SK-N-SH treated with all-trans-retinoic acid at 6 μM for 48 hours (cell line): ENCODE data around the gene XRN1.

Experiments used
- ATAC-seq: fragments of 200-7000 bp; cut with Tn5 transposase; 3 replicates; pipeline ENCODE4 v1.9.1; 2020; ENCODE audit warnings: mild to moderate bottlenecking, moderate library complexity
- ARNTL ChIP-seq: fragments of 450-650 bp; formaldehyde crosslinking; IDR thresholded peaks from 2 replicates; pipeline ENCODE4 v1.5.0; 2020; ENCODE audit warnings: low read depth, mild to moderate bottlenecking, moderate library complexity, borderline replicate concordance
- CSDC2 ChIP-seq: fragments of 250-450 bp; sonication (Bioruptor Pico); IDR thresholded peaks from 2 replicates; pipeline ENCODE4 v1.5.0; 2020; ENCODE audit warnings: mild to moderate bottlenecking, moderate library complexity
- ESRRG ChIP-seq: fragments of 250-450 bp; sonication (Bioruptor Pico); IDR thresholded peaks from 2 replicates; pipeline ENCODE4 v1.6.1; 2021; ENCODE audit warnings: mild to moderate bottlenecking
- GLIS3 ChIP-seq: fragments of 250-450 bp; sonication (Bioruptor Pico); IDR thresholded peaks from 2 replicates; pipeline ENCODE4 v1.5.0; 2020; ENCODE audit warnings: mild to moderate bottlenecking, moderate library complexity
- ISL1 ChIP-seq: fragments of 250-450 bp; sonication (Bioruptor Pico); IDR thresholded peaks from 2 replicates; pipeline ENCODE4 v2.1.2; 2022; ENCODE audit warnings: mild to moderate bottlenecking, moderate library complexity
- OSR1 ChIP-seq: fragments of 250-450 bp; sonication (Bioruptor Pico); IDR thresholded peaks from 2 replicates; pipeline ENCODE4 v1.8.0; 2022; ENCODE audit warnings: moderate library complexity, mild to moderate bottlenecking, inconsistent platforms
- PPARA ChIP-seq: fragments of 250-450 bp; sonication (Bioruptor Pico); IDR thresholded peaks from 2 replicates; pipeline ENCODE4 v1.5.0; 2020; ENCODE audit warnings: mild to moderate bottlenecking, borderline replicate concordance
- RARB ChIP-seq: fragments of 250-450 bp; sonication (Bioruptor Pico); IDR thresholded peaks from 2 replicates; pipeline ENCODE4 v1.8.0; 2021; ENCODE audit warnings: mild to moderate bottlenecking, moderate library complexity
- SNAI2 ChIP-seq: fragments of 250-450 bp; sonication (Bioruptor Pico); IDR thresholded peaks from 2 replicates; pipeline ENCODE4 v1.5.0; 2020; ENCODE audit warnings: mild to moderate bottlenecking, moderate library complexity
- TCF4 ChIP-seq: fragments of 250-450 bp; sonication (Bioruptor Pico); IDR thresholded peaks from 2 replicates; pipeline ENCODE4 v1.8.0; 2021; ENCODE audit warnings: mild to moderate bottlenecking, moderate library complexity, borderline replicate concordance
- ZC3H10 ChIP-seq: fragments of 250-450 bp; sonication (Bioruptor Pico); IDR thresholded peaks from 2 replicates; pipeline ENCODE4 v1.5.1; 2021; ENCODE audit warnings: mild to moderate bottlenecking, moderate library complexity
- ZFP3 ChIP-seq: fragments of 250-450 bp; sonication (Bioruptor Pico); IDR thresholded peaks from 2 replicates; pipeline ENCODE4 v1.5.0; 2020; ENCODE audit warnings: mild to moderate bottlenecking, moderate library complexity
- ZFP30 ChIP-seq: fragments of 450-650 bp; formaldehyde crosslinking; IDR thresholded peaks from 2 replicates; pipeline ENCODE4 v1.5.0; 2022; ENCODE audit warnings: mild to moderate bottlenecking, moderate library complexity
- ZNF565 ChIP-seq: fragments of 450-650 bp; formaldehyde crosslinking; conservative IDR thresholded peaks from 2 replicates; pipeline ENCODE4 v1.5.0; 2020; ENCODE audit warnings: low read depth, mild to moderate bottlenecking, moderate library complexity
- ZNF70 ChIP-seq: fragments of 450-650 bp; formaldehyde crosslinking; IDR thresholded peaks from 2 replicates; pipeline ENCODE4 v1.5.0; 2020; ENCODE audit warnings: mild to moderate bottlenecking, moderate library complexity
- TF ChIP-seq, protein P1 (sequence below): fragments of 250-450 bp; sonication (Bioruptor Pico); IDR thresholded peaks from 2 replicates; pipeline ENCODE4 v1.5.1; 2021; ENCODE audit warnings: mild to moderate bottlenecking, moderate library complexity
- TF ChIP-seq, protein P2 (sequence below): fragments of 250-450 bp; sonication (Bioruptor Pico); IDR thresholded peaks from 2 replicates; pipeline ENCODE4 v1.8.0; 2020; ENCODE audit warnings: mild to moderate bottlenecking, moderate library complexity, borderline replicate concordance
- TF ChIP-seq, protein P3 (sequence below): fragments of 250-450 bp; sonication (Bioruptor Pico); IDR thresholded peaks from 2 replicates; pipeline ENCODE4 v1.8.0; 2021; ENCODE audit warnings: low read depth, mild to moderate bottlenecking, moderate library complexity, borderline replicate concordance
- TF ChIP-seq, protein P4 (sequence below): fragments of 250-450 bp; sonication (Bioruptor Pico); IDR thresholded peaks from 2 replicates; pipeline ENCODE4 v1.5.1; 2020; ENCODE audit warnings: low read depth, mild to moderate bottlenecking, moderate library complexity
- TF ChIP-seq, protein P5 (sequence below): fragments of 250-450 bp; sonication (Bioruptor Pico); IDR thresholded peaks from 2 replicates; pipeline ENCODE4 v1.5.0; 2020; ENCODE audit warnings: mild to moderate bottlenecking, moderate library complexity

Gene XRN1

DNA sequence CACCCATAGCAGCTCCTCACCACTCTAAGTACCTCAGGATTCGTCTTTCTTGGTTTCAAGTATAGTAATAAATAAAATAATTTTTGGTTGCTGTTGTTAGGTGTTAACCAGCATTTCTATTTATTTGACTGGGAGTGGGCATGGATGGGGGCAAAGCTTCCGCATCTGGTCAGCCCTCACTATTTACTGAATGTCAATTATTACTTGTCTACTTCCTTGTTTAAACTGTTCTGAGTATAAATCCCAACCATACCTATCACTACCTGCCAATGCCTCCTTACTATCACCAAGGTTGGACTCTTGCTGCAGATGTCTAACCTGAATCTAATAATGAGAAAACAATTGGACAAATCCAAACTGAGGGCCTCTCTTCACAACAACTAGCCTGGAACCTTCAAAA, 180.6 kb downstream of the XRN1 start:
- no peak for ATAC-seq
- TF ChIP-seq ARNTL (no peak), ZFP3 (no peak), ESRRG (no peak), CSDC2 (CRISPR knock-in tag) (no peak), GLIS3 (CRISPR knock-in tag) (no peak), ZFP30 (CRISPR knock-in tag) (no peak), RARB (CRISPR knock-in tag) (no peak), PPARA (no peak), ZNF565 (CRISPR knock-in tag) (no peak)
- TF ChIP-seq, protein P1, sequence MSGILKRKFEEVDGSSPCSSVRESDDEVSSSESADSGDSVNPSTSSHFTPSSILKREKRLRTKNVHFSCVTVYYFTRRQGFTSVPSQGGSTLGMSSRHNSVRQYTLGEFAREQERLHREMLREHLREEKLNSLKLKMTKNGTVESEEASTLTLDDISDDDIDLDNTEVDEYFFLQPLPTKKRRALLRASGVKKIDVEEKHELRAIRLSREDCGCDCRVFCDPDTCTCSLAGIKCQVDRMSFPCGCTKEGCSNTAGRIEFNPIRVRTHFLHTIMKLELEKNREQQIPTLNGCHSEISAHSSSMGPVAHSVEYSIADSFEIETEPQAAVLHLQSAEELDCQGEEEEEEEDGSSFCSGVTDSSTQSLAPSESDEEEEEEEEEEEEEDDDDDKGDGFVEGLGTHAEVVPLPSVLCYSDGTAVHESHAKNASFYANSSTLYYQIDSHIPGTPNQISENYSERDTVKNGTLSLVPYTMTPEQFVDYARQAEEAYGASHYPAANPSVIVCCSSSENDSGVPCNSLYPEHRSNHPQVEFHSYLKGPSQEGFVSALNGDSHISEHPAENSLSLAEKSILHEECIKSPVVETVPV (CRISPR knock-in tag): no peak
- TF ChIP-seq, protein P2, sequence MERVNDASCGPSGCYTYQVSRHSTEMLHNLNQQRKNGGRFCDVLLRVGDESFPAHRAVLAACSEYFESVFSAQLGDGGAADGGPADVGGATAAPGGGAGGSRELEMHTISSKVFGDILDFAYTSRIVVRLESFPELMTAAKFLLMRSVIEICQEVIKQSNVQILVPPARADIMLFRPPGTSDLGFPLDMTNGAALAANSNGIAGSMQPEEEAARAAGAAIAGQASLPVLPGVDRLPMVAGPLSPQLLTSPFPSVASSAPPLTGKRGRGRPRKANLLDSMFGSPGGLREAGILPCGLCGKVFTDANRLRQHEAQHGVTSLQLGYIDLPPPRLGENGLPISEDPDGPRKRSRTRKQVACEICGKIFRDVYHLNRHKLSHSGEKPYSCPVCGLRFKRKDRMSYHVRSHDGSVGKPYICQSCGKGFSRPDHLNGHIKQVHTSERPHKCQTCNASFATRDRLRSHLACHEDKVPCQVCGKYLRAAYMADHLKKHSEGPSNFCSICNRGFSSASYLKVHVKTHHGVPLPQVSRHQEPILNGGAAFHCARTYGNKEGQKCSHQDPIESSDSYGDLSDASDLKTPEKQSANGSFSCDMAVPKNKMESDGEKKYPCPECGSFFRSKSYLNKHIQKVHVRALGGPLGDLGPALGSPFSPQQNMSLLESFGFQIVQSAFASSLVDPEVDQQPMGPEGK (CRISPR knock-in tag): no peak

DNA sequence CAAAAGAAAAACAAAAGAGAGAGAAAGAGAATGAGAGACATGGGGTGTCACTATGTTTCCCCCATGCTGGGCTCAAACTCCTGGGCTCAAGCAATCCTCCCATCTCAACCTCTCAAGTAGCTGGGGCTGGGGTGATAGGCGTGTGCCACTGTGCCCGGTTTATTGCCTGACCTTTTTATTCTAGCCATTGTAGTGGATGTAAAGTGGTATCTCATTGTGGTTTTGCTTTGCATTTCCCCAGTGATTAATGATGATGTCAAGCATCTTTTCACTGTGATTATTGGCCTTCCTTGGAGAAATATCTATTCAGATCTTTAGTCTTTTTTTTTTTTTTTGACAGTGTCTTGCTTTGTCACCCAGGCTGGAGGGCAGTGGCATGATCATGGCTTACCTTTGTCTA, 184.7 kb downstream of the XRN1 start:
- TF ChIP-seq GLIS3 (CRISPR knock-in tag) (no peak), SNAI2 (no peak), ARNTL (no peak), ZNF70 (CRISPR knock-in tag) (no peak), ISL1 (CRISPR knock-in tag) (no peak), PPARA (no peak), ZNF565 (CRISPR knock-in tag) (no peak), ZFP30 (CRISPR knock-in tag) (no peak), ZFP3 (no peak), ZC3H10 (CRISPR knock-in tag) (no peak), TCF4 (CRISPR knock-in tag) (no peak), ESRRG (no peak), CSDC2 (CRISPR knock-in tag) (no peak)
- TF ChIP-seq, protein P3, sequence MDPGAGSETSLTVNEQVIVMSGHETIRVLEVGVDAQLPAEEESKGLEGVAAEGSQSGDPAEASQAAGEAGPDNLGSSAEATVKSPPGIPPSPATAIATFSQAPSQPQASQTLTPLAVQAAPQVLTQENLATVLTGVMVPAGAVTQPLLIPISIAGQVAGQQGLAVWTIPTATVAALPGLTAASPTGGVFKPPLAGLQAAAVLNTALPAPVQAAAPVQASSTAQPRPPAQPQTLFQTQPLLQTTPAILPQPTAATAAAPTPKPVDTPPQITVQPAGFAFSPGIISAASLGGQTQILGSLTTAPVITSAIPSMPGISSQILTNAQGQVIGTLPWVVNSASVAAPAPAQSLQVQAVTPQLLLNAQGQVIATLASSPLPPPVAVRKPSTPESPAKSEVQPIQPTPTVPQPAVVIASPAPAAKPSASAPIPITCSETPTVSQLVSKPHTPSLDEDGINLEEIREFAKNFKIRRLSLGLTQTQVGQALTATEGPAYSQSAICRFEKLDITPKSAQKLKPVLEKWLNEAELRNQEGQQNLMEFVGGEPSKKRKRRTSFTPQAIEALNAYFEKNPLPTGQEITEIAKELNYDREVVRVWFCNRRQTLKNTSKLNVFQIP (CRISPR knock-in tag): no peak
- TF ChIP-seq, protein P2 (CRISPR knock-in tag): no peak
- TF ChIP-seq, protein P4, sequence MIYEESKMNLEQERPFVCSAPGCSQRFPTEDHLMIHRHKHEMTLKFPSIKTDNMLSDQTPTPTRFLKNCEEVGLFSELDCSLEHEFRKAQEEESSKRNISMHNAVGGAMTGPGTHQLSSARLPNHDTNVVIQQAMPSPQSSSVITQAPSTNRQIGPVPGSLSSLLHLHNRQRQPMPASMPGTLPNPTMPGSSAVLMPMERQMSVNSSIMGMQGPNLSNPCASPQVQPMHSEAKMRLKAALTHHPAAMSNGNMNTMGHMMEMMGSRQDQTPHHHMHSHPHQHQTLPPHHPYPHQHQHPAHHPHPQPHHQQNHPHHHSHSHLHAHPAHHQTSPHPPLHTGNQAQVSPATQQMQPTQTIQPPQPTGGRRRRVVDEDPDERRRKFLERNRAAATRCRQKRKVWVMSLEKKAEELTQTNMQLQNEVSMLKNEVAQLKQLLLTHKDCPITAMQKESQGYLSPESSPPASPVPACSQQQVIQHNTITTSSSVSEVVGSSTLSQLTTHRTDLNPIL (CRISPR knock-in tag): no peak
- TF ChIP-seq, protein P5, sequence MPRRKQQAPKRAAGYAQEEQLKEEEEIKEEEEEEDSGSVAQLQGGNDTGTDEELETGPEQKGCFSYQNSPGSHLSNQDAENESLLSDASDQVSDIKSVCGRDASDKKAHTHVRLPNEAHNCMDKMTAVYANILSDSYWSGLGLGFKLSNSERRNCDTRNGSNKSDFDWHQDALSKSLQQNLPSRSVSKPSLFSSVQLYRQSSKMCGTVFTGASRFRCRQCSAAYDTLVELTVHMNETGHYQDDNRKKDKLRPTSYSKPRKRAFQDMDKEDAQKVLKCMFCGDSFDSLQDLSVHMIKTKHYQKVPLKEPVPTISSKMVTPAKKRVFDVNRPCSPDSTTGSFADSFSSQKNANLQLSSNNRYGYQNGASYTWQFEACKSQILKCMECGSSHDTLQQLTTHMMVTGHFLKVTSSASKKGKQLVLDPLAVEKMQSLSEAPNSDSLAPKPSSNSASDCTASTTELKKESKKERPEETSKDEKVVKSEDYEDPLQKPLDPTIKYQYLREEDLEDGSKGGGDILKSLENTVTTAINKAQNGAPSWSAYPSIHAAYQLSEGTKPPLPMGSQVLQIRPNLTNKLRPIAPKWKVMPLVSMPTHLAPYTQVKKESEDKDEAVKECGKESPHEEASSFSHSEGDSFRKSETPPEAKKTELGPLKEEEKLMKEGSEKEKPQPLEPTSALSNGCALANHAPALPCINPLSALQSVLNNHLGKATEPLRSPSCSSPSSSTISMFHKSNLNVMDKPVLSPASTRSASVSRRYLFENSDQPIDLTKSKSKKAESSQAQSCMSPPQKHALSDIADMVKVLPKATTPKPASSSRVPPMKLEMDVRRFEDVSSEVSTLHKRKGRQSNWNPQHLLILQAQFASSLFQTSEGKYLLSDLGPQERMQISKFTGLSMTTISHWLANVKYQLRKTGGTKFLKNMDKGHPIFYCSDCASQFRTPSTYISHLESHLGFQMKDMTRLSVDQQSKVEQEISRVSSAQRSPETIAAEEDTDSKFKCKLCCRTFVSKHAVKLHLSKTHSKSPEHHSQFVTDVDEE (CRISPR knock-in tag): no peak
- ATAC-seq: no peak

DNA sequence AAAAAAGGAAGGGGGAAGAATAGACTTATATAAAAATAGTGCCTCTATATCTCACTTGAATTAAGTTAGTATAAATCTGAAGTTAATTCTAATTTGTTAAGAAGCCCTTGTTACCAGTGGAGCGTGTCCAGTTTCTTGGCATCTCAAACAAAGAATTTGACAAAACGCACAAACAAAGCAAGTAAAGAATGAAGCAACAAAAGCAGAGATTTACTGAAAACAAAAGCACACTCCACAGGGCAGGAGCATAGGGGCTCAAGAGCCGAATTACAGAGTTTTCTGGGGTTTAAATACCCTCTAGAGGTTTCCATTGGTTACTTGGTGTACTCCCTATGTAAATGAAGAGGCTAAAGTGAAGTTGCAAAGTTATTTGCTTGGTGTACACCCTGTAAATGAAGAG, 188.5 kb downstream of the XRN1 start:
- TF ChIP-seq, protein P2 (CRISPR knock-in tag): no peak
- no peak for TF ChIP-seq SNAI2
- no peak for TF ChIP-seq GLIS3 (CRISPR knock-in tag)
- TF ChIP-seq ISL1 (CRISPR knock-in tag): no peak
- no peak for TF ChIP-seq OSR1 (CRISPR knock-in tag)
- no peak for TF ChIP-seq TCF4 (CRISPR knock-in tag)
- no peak for TF ChIP-seq CSDC2 (CRISPR knock-in tag)
- no peak for TF ChIP-seq ZFP3
- TF ChIP-seq, protein P5 (CRISPR knock-in tag): no peak

More for the DNA sequence above, 188.5 kb downstream of the XRN1 start:
- ATAC-seq: no peak
